HepG2 (cell line): ENCODE measurements around the gene DHX58. TPM values are rescaled to one million over a fixed set of nuclear protein-coding genes. Genes with fewer than 3 reads are reported as not detected.

ENCODE experiments used
- ARNT ChIP-seq: fragments of 450-650 bp; IDR thresholded peaks from 2 replicates; pipeline ENCODE4 v1.6.1; 2017
- GABPB1 ChIP-seq: IDR thresholded peaks from 2 replicates; pipeline ENCODE4 v1.6.1; 2016; ENCODE audit warnings: mild to moderate bottlenecking, missing genetic modification reagents, moderate library complexity, missing compliant biosample characterization
- HOXA7 ChIP-seq: sonication (generic); formaldehyde crosslinking; IDR thresholded peaks from 2 replicates; pipeline ENCODE4 v1.8.1; 2022; ENCODE audit warnings: mild to moderate bottlenecking, missing genetic modification reagents, moderate library complexity
- MZF1 ChIP-seq: sonication (generic); formaldehyde crosslinking; IDR thresholded peaks from 2 replicates; pipeline ENCODE4 v1.8.1; 2023; ENCODE audit warnings: mild to moderate bottlenecking, missing genetic modification reagents, borderline replicate concordance
- RARG ChIP-seq: sonication (generic); formaldehyde crosslinking; IDR thresholded peaks from 2 replicates; pipeline ENCODE4 v1.4.0; 2020; ENCODE audit warnings: low read depth, mild to moderate bottlenecking, missing genetic modification reagents
- SP5 ChIP-seq: IDR thresholded peaks from 2 replicates; pipeline ENCODE4 v1.6.1; 2016; ENCODE audit warnings: low read depth, borderline replicate concordance
- TOPORS ChIP-seq: sonication (generic); formaldehyde crosslinking; IDR thresholded peaks from 2 replicates; pipeline ENCODE4 v1.8.0; 2023; ENCODE audit warnings: mild to moderate bottlenecking, missing genetic modification reagents
- ZC3H13 ChIP-seq: sonication (generic); formaldehyde crosslinking; IDR thresholded peaks from 2 replicates; pipeline ENCODE4 v1.8.1; 2023; ENCODE audit warnings: mild to moderate bottlenecking, missing genetic modification reagents, moderate library complexity
- ZNF143 ChIP-seq: sonication (generic); formaldehyde crosslinking; IDR thresholded peaks from 2 replicates; pipeline ENCODE4 v1.4.0; 2020; ENCODE audit warnings: missing genetic modification reagents
- ZNF224 ChIP-seq: sonication (generic); formaldehyde crosslinking; IDR thresholded peaks from 2 replicates; pipeline ENCODE4 v1.5.0; 2020; ENCODE audit warnings: mild to moderate bottlenecking, missing genetic modification reagents
- ZNF251 ChIP-seq: sonication (generic); formaldehyde crosslinking; IDR thresholded peaks from 2 replicates; pipeline ENCODE4 v1.9.0; 2021; ENCODE audit warnings: mild to moderate bottlenecking, missing genetic modification reagents
- ZNF589 ChIP-seq: sonication (generic); formaldehyde crosslinking; conservative IDR thresholded peaks from 2 replicates; pipeline ENCODE4 v1.8.0; 2022; ENCODE audit warnings: mild to moderate bottlenecking, moderate library complexity, missing genetic modification reagents
- polyA plus RNA-seq, 8 experiments: library from polyadenylated mRNA; depleted of rRNA in 3 of 8; stranded (reverse) in 7 of 8; unstranded in 1 of 8; fragments of >200 nt; fragmentation: Illumina TruSeq in 4 of 8; extraction: Trizol in 4 of 8; gene quantifications; 2 replicates each; pipeline versions ENCODE4 v1.2.1 to v1.2.3, GENCODE V29; 2011 to 2016; ENCODE audit warnings: low read depth in 4 of 8, missing spikeins in 1 of 8, mixed read lengths in 1 of 8; ENCODE audit not compliant: insufficient read depth in 1 of 8
- total RNA-seq, 5 experiments: library from RNA; depleted of rRNA; stranded (reverse); fragments of >200 nt; fragmentation: Illumina TruSeq; extraction: Trizol; gene quantifications; 2 replicates each; pipeline ENCODE4 v1.2.3, GENCODE V29; 2016; ENCODE audit warnings: low read depth in 1 of 5
- TF ChIP-seq, protein P1 (sequence below): sonication (generic); formaldehyde crosslinking; IDR thresholded peaks from 2 replicates; pipeline ENCODE4 v1.4.0; 2020; ENCODE audit warnings: mild to moderate bottlenecking, missing genetic modification reagents
- TF ChIP-seq, protein P2 (sequence below): sonication (generic); formaldehyde crosslinking; IDR thresholded peaks from 2 replicates; pipeline ENCODE4 v1.4.0; 2020; ENCODE audit warnings: low read depth, mild to moderate bottlenecking, missing genetic modification reagents
- TF ChIP-seq, protein P3 (sequence below): sonication (generic); formaldehyde crosslinking; conservative IDR thresholded peaks from 2 replicates; pipeline ENCODE4 v1.8.0; 2022; ENCODE audit warnings: mild to moderate bottlenecking, moderate library complexity, missing genetic modification reagents
- TF ChIP-seq, protein P4 (sequence below): sonication (generic); formaldehyde crosslinking; IDR thresholded peaks from 2 replicates; pipeline ENCODE4 v1.5.1; 2020; ENCODE audit warnings: missing genetic modification reagents, mild to moderate bottlenecking, borderline replicate concordance
- TF ChIP-seq, protein P5 (sequence below): sonication (generic); formaldehyde crosslinking; IDR thresholded peaks from 2 replicates; pipeline ENCODE4 v1.5.0; 2020; ENCODE audit warnings: missing genetic modification reagents
- TF ChIP-seq, protein P6 (sequence below): sonication (generic); formaldehyde crosslinking; IDR thresholded peaks from 2 replicates; pipeline ENCODE4 v1.4.0; 2020; ENCODE audit warnings: mild to moderate bottlenecking, missing genetic modification reagents

The DHX58 gene
- total and polyA plus RNA-seq, 2 of the 13 experiments (the other 11 are each of a cell fraction or from before 2014, with no cell fraction given), result 6.7 to 7.8 TPM

DNA sequence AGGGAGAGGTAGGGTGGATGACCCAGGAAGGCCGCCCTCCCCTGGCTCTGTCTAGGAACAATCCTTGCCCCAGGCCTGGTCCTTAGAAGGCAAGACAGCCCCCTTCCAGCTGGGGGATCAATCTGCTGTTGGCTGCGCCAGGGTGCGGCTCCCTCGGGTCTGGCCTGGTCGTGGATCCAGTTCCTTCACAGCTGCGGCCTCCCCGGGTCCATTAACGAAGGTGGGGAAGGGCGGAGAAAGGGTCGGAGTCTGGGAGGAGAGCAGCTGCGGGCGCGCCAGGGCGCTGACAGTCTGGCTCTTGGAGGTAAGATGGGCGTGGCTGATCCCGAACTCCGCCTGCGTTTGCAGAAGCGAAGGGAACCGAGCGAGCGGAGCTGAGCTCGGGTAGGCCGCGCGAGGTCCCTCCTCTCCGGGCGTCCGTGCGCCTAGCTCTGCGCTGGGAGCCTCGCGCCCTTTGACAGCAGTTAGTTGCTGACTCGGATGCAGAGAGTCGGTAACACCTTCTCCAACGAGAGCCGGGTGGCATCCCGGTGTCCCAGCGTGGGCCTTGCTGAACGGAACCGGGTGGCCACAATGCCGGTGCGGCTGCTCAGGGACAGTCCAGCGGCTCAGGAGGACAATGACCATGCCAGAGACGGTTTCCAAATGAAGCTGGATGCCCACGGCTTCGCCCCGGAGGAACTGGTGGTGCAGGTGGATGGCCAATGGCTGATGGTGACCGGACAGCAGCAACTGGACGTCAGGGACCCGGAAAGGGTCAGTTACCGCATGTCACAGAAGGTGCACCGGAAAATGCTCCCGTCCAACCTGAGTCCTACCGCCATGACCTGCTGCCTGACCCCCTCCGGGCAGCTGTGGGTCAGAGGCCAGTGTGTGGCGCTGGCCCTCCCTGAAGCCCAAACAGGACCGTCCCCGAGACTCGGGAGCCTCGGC is 10.1 kb upstream of the DHX58 start, which contains the start of gene HSPB9 (continued):
- TF ChIP-seq, protein P1, sequence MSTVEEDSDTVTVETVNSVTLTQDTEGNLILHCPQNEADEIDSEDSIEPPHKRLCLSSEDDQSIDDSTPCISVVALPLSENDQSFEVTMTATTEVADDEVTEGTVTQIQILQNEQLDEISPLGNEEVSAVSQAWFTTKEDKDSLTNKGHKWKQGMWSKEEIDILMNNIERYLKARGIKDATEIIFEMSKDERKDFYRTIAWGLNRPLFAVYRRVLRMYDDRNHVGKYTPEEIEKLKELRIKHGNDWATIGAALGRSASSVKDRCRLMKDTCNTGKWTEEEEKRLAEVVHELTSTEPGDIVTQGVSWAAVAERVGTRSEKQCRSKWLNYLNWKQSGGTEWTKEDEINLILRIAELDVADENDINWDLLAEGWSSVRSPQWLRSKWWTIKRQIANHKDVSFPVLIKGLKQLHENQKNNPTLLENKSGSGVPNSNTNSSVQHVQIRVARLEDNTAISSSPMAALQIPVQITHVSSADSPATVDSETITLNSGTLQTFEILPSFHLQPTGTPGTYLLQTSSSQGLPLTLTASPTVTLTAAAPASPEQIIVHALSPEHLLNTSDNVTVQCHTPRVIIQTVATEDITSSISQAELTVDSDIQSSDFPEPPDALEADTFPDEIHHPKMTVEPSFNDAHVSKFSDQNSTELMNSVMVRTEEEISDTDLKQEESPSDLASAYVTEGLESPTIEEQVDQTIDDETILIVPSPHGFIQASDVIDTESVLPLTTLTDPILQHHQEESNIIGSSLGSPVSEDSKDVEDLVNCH (CRISPR knock-in tag), result no peak
- TF ChIP-seq ZNF224, result peak; percentile 43; the same call in 1 of the 2 replicates
- TF ChIP-seq ZNF143 (CRISPR knock-in tag), result no peak; the same call in 1 of the 2 replicates
- TF ChIP-seq GABPB1, result peak; percentile 13; the same call in 1 of the 2 replicates
- TF ChIP-seq, protein P2, sequence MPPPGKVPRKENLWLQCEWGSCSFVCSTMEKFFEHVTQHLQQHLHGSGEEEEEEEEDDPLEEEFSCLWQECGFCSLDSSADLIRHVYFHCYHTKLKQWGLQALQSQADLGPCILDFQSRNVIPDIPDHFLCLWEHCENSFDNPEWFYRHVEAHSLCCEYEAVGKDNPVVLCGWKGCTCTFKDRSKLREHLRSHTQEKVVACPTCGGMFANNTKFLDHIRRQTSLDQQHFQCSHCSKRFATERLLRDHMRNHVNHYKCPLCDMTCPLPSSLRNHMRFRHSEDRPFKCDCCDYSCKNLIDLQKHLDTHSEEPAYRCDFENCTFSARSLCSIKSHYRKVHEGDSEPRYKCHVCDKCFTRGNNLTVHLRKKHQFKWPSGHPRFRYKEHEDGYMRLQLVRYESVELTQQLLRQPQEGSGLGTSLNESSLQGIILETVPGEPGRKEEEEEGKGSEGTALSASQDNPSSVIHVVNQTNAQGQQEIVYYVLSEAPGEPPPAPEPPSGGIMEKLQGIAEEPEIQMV (CRISPR knock-in tag), result no peak
- no peak for TF ChIP-seq MZF1 (CRISPR knock-in tag)
- TF ChIP-seq, protein P3, sequence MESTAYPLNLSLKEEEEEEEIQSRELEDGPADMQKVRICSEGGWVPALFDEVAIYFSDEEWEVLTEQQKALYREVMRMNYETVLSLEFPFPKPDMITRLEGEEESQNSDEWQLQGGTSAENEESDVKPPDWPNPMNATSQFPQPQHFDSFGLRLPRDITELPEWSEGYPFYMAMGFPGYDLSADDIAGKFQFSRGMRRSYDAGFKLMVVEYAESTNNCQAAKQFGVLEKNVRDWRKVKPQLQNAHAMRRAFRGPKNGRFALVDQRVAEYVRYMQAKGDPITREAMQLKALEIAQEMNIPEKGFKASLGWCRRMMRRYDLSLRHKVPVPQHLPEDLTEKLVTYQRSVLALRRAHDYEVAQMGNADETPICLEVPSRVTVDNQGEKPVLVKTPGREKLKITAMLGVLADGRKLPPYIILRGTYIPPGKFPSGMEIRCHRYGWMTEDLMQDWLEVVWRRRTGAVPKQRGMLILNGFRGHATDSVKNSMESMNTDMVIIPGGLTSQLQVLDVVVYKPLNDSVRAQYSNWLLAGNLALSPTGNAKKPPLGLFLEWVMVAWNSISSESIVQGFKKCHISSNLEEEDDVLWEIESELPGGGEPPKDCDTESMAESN (CRISPR knock-in tag), result no peak
- TF ChIP-seq, protein P4, sequence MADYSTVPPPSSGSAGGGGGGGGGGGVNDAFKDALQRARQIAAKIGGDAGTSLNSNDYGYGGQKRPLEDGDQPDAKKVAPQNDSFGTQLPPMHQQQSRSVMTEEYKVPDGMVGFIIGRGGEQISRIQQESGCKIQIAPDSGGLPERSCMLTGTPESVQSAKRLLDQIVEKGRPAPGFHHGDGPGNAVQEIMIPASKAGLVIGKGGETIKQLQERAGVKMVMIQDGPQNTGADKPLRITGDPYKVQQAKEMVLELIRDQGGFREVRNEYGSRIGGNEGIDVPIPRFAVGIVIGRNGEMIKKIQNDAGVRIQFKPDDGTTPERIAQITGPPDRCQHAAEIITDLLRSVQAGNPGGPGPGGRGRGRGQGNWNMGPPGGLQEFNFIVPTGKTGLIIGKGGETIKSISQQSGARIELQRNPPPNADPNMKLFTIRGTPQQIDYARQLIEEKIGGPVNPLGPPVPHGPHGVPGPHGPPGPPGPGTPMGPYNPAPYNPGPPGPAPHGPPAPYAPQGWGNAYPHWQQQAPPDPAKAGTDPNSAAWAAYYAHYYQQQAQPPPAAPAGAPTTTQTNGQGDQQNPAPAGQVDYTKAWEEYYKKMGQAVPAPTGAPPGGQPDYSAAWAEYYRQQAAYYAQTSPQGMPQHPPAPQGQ, result no peak
- TF ChIP-seq, protein P5, sequence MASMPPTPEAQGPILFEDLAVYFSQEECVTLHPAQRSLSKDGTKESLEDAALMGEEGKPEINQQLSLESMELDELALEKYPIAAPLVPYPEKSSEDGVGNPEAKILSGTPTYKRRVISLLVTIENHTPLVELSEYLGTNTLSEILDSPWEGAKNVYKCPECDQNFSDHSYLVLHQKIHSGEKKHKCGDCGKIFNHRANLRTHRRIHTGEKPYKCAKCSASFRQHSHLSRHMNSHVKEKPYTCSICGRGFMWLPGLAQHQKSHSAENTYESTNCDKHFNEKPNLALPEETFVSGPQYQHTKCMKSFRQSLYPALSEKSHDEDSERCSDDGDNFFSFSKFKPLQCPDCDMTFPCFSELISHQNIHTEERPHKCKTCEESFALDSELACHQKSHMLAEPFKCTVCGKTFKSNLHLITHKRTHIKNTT, result no peak
- TF ChIP-seq SP5 (CRISPR knock-in tag), result no peak
- TF ChIP-seq, protein P6, sequence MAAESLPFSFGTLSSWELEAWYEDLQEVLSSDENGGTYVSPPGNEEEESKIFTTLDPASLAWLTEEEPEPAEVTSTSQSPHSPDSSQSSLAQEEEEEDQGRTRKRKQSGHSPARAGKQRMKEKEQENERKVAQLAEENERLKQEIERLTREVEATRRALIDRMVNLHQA (CRISPR knock-in tag), result no peak
- no peak for TF ChIP-seq ZNF251
- peak; percentile 54; the same call in 1 of the 2 replicates for TF ChIP-seq ZC3H13 (CRISPR knock-in tag)
- TF ChIP-seq ARNT, result no peak
- peak; percentile 59; the same call in 1 of the 2 replicates for TF ChIP-seq HOXA7 (CRISPR knock-in tag)
- no peak for TF ChIP-seq TOPORS (CRISPR knock-in tag)
- no peak for TF ChIP-seq RARG (CRISPR knock-in tag)
- TF ChIP-seq ZNF589 (CRISPR knock-in tag), result 0 out of 2 replicates have a peak, but pooled peaks have one; percentile 49
